HCT116 (cell line): ENCODE measurements around the gene CFAP57.

Experiments
- CTCF ChIP-seq, 3 experiments: fragments of 200-600 bp in 1 of 3; sonication (generic) in 1 of 3; IDR thresholded peaks in 2 of 3; conservative IDR thresholded peaks in 1 of 3; 2 replicates each; pipeline ENCODE4 v1.5.1; 2012 to 2017; ENCODE audit warnings: low read depth in 2 of 3, low read length in 2 of 3, antibody characterized with exemption in 1 of 3, borderline replicate concordance in 1 of 3, control low read depth in 1 of 3, mild to moderate bottlenecking in 1 of 3, mixed read lengths in 1 of 3, mixed run types in 1 of 3, moderate library complexity in 1 of 3; ENCODE audit not compliant: insufficient read depth in 1 of 3
- EZH2 ChIP-seq: fragments of 200-600 bp; sonication (generic); IDR thresholded peaks from 2 replicates; pipeline ENCODE4 v1.6.1; 2017; ENCODE audit warnings: antibody characterized with exemption, mixed run types
- POLR2A ChIP-seq: IDR thresholded peaks from 2 replicates; pipeline ENCODE4 v1.7.0; 2011; ENCODE audit warnings: borderline replicate concordance; ENCODE audit not compliant: insufficient read depth, insufficient read length; ENCODE audit errors: extremely low read depth
- POLR2AphosphoS5 ChIP-seq: IDR thresholded peaks from 2 replicates; pipeline ENCODE4 v1.6.1; 2011; ENCODE audit warnings: mild to moderate bottlenecking, low read depth, low read length, moderate library complexity
- TCF7L2 ChIP-seq: IDR thresholded peaks from 2 replicates; pipeline ENCODE4 v1.7.0; 2011; ENCODE audit warnings: borderline replicate concordance, inconsistent platforms; ENCODE audit not compliant: insufficient read depth, insufficient read length; ENCODE audit errors: extremely low read depth

DNA sequence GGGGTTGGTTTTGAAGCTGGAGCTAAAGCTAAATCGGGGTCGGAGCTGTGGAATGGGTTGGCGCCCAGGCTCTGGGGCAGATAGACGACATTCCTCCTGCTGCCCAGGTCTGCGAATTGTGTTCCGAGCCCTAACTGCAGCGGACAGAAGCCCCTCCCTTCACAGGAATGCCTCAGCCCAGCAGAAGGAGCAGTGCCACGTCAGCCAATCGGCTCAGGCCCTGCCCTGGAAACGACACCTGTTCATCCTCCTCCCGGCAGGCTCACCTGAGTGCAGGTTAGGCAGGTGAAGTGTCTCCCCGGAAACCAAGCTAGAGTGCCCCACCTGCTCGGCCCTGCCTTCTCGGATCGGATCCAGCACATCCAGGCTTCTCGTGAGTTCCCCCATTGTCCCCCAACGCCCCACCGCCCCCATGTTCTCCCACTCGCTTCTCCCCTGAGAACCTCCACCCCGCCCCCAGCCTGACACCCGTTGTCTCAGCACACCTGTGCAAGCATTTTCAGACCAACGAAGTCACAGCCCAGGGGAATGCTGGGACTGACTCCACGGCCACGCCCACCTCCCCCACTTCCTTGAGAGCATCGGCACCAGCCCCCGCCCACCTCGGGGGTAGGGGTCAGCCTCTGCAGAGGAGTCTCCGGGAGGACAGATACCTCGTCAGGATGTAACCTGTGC lies 98.4 kb downstream of the CFAP57 start:
- TF ChIP-seq EZH2: no peak
- TF ChIP-seq CTCF (IDR thresholded peaks at IDR 0.05 in 2 of 3, conservative IDR thresholded peaks at IDR 0.05 in 1 of 3; ENCODE audit: borderline replicate concordance in 1 of 3, insufficient read depth in 1 of 3, low read depth in 2 of 3, low read length in 2 of 3): no peak
- TF ChIP-seq POLR2AphosphoS5: peak; percentile 84
- TF ChIP-seq POLR2A: no peak
- no peak for TF ChIP-seq TCF7L2
